Measurements from ENCODE around the gene ESYT2.
A peak's percentile ranks its signal among the peaks of the same experiment; 100 is the strongest.

- no peak for TF ChIP-seq EZH2 (IDR thresholded peaks at IDR 0.05; ENCODE audit: low read length, missing control alignments)
- peak; percentile 41 for TF ChIP-seq CTCF (conservative IDR thresholded peaks at IDR 0.05 in 1 of 2, IDR thresholded peaks at IDR 0.05 in 1 of 2; ENCODE audit: low read depth in 1 of 2, low read length in 2 of 2)
These were observed 46.4 kb downstream of the ESYT2 start for GRCh38 chr7:158782761-158783401.

Data from fibroblast of lung (primary cell).